Measurements from ENCODE around the gene RALGPS2. TPM values are rescaled to one million over a fixed set of nuclear protein-coding genes. Genes with fewer than 3 reads are reported as not detected.

The RALGPS2 gene
- total RNA-seq, 1 donor from 2014 or later, result 24.7 TPM

DNA sequence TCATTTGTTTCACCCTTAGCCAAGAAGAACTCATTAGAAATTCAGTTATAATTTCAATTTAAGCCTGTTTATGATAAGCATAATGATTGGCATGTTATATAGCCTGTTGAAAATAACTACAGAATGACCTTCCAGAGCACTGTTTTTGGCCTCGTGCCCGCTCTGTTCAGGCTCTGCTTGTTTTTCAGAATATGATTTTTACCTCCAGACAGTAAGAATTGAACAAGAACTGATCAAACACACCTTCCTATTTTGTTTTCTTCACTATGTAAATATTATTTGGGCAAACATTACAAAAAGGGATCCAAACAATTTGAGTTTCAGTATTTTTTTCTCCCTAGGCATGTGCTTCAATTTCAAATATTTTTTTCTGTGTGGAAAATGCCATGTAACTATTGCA is 193.9 kb downstream of the RALGPS2 start:
- DNase-seq (ENCODE audit: low read depth, low spot score), result no peak

DNA sequence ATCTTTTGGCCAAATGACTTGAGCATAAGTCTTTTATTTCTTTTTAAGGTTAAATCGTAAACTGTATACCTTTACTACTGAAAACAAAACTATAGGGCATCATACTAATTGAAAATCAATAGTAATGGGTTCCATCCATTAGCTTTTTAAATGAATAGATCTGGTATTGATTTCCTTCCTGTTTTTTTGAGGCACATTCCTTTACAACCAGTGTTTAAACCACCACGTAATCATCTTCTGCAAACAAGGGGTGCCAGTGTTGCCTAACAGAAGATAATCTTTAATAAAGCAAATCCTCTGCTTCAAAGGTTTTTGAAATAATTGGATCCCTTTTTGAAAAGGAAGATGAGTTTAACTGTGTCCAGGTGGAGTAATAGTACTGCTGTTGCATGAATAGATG is 194.5 kb downstream of the RALGPS2 start:
- DNase-seq (ENCODE audit: low read depth, low spot score), result no peak

DNA sequence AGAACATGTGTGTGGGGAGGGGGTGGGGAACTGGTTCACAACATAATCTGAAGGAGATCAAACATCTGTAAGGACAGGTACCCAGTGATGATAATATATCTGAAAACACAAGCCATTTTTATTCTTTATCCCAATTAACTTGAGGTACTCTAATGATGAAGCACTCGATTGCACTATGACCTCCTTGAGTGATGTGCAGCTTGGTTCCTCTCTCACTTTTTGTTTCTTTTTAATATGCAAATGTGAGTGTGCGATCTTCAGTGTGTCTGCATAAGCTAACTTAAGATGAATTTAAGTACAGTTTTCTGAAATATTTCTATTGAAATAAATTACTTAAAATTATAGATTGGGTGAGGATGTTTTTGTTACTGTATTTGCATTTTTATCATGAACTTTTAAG is 196.5 kb downstream of the RALGPS2 start:
- DNase-seq (ENCODE audit: low read depth, low spot score), result no peak

DNA sequence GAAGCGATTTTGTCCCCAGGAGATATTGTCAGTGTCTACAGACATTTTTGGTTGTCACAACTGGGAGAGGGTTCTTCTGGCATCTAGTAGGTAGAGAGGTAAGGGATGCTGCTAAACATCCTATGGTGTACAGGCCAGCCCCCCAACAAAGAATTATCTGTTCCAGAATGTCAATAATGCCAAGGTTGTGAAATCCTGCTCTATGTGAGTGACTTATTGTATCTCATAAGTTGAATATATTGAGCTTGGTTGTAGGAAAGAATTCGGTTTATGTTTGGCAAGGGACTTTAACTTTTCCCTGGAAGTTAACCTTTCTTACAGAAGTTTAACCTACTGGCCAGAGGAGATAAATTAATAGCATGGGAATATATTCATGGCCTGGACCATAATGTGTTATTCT is 198.5 kb downstream of the RALGPS2 start:
- DNase-seq (ENCODE audit: low read depth, low spot score), result no peak

DNA sequence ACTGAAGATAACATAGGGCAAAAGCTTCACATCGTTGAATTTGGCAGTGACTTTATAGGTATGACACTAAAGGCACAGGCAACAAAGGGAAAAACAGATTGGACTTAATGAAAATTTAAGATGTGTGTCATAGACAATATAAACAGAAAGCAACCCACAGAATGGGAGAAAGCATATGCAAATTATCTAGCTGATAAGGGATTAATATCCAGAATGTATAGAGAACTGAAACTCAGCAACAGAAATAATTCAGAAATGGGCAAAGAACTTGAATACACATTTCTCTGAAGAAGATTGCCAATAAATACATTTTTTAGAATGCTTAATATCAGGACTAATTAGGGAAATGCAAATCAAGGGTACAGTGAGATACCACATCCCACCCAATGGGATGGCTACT is 201.0 kb downstream of the RALGPS2 start:
- no peak for DNase-seq (ENCODE audit: low read depth, low spot score)

DNA sequence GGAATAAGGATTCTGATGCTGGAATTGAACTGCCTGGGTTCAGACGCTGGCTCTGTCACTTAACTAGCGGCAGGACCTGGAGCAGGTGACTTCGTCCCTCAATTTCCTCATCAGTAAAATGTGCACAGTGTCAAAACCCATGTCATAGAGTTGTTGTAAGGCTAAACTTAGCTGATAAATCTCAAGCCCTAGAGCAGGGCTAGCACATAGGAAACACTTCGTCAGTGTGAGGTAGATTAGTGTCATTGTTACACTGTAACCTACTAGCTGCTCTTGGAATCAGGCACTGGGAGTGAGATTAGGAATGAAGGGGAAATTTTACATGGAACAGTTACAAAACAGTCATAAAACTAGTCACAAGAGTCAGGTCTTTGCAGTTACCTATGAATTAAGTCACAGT is 202.0 kb downstream of the RALGPS2 start:
- no peak for DNase-seq (ENCODE audit: low read depth, low spot score)

DNA sequence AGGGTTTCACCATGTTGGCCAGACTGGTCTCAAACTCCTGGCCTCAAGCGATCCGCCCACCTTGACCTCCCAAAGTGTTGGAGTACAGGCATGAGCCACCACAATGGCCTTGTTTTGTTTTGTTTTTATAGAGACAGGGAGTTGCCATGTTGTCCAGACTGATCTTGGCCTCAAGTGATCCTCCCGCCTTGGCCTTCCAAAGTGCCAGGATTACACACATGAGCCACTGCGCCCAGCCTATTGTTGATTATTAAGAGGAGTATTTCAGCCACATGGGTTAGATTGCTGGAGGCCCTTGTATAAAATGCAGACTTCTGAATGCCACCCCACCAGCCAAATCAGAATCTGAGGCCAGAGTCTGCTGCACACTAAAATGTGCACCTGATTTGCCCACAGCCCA is 203.0 kb downstream of the RALGPS2 start:
- no peak for DNase-seq (ENCODE audit: low read depth, low spot score)

DNA sequence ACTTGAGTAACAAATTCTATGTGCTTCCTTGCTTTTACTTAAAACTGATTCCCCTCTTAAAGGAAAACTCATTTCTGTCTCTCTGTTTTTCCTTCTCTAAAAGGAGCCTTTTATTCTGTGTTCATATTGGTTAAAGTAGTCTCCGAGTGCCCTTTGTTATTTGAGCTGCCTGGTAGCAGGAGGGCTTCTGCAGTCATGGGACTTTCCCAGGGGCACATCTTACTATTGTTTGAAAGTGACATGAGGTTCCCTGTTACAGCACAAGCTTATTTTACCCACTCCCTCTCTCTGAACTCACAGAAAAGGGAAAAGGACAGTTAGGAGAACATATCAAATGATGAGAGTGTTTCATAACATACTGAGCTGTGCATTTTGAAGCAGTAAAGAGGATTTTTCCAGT is 203.9 kb downstream of the RALGPS2 start:
- DNase-seq (ENCODE audit: low read depth, low spot score), result peak; percentile 7

DNA sequence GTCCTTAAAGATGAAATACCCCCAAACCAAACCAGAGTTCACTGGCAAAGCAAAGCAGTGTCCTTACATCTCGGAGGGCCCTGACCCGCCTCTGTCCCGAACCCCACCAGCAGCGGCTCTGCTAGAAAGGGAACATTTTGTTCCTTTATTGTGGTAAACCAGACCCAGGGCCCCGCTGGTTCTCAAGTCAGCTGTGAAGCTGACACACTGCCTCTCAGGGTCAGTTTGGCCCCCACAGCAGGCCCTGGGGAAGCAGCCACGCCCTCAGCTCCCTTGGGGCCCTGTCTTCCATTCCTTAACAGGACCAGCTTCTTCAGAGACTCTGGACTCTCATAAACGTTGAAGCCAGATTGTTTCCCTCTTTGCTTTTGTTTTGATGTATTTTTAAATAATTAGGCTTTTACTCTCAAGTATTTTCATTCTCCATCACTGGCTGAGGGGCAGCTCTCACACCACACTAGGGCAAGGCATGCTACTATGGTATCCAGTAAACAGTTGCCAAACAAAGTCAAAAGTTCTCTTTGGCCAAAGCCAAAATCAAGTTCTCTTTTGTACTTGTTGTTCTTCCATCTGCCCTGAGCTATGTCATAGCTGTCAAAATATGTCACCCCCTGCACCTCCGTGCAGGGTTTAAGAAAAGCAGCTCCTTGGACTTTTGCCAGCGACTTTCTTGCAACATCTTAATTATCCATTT is 207.0 kb downstream of the RALGPS2 start:
- DNase-seq (ENCODE audit: low read depth, low spot score), result no peak

DNA sequence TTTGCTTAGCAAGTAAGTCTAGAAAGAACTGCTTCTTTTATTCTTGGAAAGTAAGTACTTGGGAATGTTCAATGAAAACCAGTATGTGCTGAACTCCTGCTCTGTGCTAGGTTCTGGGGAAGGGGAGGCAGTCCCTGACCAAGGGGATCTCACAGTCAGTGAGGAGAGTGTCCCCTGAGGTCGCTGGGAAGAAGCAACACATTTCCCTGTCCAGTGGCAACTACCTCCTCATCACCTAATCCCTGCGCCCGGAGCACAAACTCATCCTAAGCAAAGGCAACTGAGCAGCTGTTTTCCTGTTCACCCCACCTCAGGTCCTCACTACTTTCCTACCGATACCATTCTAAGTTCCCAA is 207.5 kb downstream of the RALGPS2 start:
- no peak for DNase-seq (ENCODE audit: low read depth, low spot score)

DNA sequence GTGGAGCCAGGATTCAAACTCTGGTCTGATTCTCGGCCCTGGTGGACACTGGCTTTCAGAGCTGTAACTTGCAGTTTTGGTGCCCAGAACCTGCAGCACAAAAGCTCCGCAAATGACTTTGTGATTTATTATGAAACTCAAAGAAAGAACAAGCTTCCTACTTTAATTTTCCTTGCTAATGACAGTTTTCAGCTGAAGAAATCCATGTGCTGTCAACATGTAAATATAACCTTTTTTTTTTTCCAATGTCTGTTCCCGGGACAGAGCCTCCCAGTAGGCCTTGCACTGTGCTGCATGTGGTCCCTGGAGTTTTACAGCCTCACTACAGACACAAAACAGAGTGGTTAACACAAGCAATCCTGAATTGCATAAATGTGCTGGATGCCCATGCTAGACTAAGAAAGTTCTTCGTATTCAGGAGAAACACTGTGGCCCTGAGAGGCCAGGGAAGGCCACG is 208.1 kb downstream of the RALGPS2 start:
- no peak for DNase-seq (ENCODE audit: low read depth, low spot score)

DNA sequence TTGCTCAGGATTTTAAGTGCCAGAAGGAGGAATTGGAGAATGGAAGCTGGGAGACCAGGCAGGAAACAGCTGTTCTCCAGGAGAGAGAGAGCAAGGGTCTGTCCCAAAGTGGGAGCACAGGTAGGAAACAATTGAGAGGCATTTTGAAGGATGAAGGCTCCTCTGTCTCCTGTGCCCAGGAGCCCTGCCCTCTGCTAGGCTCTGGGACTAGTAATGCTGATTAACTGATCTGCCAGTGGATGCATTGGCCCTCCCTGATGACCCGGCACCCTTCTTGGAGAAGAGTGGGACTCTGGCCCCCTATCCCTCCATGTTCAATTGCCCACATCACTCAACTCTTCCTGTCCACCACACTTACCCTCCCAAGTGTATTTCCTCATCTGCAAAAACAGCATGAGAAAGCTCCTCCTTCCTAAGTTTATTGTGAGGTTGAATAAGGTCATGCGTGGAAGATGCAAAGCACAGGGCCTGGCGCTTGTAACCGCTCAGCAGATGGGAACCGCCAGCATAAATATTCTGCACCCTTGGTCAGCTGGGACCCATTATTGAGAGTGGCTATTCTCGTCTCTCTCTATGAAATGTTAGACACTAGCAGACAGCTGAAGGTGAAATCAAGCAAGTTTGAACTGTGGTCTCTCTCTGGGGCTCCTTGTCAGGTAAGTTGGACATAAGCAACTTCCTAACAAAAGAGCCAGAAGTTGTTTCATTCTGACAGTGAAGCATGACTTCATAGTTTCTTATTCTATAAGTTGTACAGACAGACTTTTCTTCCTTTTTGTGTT is 208.9 kb downstream of the RALGPS2 start:
- DNase-seq (ENCODE audit: low read depth, low spot score), result no peak

DNA sequence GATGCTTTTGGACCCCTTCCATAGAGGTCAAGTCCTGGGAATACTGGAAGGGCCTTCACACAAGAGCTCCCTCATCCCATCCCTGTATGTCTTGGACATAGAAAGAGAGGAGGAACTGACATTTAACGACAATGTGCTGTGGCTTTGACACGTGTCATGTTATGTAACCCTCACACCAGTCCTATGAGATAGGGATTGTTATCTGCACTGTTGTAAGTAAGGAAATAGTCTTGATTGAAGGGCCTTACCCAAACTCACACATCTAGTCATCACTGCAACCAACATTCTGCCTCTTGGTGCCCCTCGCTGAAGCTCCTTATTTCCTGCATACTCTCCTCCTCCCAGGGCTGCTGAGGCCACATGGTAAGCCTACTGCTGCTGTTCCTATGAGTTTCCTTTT is 209.5 kb downstream of the RALGPS2 start:
- DNase-seq (ENCODE audit: low read depth, low spot score), result no peak

DNA sequence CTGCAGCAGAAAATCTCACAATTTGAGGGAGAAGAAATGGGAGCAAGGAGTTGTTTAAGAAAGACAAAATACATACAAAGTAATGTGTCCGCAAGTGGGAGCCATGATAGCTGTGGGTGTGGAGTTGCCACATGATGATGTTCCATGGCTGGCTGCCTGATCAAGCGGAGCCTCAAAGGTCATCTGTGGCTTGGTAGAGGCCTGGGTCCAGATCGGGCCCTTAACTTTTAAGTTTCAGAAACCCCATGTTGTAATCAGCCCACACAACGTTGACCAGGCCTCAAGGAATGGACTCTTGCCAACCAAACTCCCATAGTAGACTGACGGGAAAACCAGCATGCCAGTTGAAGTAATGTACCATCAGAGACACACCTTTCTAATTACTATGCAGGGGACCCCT is 210.6 kb downstream of the RALGPS2 start:
- no peak for DNase-seq (ENCODE audit: low read depth, low spot score)

DNA sequence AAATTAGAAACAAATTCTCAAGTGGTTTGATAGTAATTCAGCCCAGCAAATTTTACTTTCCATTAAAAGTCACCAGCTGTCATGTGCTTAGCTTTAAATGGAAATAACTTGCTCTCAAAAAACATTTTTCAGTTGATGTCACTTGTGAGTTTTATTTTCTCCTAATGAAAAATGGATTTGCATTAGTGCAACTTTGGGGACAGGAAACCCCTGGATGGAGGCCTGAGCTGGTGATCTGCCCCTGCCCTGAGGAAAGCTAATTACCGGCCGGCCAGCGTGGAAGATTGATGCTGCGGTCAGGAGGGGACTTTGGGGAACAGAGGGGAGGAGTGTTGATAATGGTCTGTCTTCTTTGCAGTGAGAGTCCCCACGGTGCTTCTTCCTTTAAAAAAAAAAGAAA is 212.7 kb downstream of the RALGPS2 start:
- DNase-seq (ENCODE audit: low read depth, low spot score), result no peak

DNA sequence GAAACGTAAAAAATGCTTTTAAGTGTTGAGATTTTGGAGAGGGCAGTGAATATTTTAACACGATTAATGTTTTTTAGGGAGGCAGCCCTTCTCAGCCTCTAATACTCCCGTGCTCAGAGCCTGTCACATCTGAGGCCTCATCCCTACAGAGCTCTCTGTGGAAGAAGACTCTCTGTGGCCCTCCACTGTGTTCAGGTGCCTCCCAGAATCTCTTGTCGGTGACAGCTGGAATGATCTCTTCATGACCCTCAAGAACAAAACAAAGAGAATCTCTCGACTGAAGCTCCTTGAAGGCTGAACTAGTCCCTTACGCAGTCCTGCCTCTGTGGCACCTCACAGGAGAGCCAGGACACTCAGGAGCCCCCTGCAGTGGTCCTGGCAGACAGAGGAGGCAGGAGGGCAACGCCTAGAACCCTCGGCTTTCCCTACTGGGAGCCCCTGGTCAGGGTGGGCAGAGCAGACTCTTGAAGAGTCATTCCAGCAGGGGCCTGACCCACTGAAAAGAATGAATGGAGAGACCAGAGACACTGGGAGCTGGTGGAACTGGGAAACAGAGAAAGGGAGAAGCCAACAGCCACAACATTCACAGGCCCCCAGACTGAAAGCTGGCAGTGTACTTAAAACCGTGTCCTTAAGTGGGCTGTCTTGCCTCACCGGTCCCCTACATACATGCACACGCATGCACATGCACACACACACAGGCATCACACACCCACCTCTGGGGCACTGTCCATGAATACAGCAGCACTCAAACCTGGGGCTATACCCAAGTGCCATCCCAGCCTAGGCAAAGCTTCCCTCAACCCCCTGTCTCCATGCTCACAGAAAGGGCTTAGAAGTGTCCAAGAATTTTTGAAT is 213.3 kb downstream of the RALGPS2 start:
- no peak for DNase-seq (ENCODE audit: low read depth, low spot score)

DNA sequence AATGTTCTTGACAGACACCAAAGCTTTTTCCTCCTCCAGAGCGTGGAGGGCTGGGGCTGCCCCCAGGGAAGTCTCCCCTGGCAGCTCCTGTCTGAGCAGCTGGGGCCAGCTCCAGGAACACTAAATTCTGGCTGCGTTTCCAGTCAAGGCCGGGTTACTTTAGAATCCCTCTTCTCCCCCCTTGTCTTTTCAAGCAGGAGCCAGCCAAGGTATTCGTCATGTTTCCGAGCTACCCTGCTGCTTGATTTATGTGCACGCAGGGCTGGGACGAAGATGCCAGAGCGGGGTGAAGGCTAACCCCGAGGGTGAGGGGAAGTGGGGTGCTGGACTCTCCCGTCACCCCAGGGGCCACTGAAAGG is 213.9 kb downstream of the RALGPS2 start:
- DNase-seq (ENCODE audit: low read depth, low spot score), result no peak

DNA sequence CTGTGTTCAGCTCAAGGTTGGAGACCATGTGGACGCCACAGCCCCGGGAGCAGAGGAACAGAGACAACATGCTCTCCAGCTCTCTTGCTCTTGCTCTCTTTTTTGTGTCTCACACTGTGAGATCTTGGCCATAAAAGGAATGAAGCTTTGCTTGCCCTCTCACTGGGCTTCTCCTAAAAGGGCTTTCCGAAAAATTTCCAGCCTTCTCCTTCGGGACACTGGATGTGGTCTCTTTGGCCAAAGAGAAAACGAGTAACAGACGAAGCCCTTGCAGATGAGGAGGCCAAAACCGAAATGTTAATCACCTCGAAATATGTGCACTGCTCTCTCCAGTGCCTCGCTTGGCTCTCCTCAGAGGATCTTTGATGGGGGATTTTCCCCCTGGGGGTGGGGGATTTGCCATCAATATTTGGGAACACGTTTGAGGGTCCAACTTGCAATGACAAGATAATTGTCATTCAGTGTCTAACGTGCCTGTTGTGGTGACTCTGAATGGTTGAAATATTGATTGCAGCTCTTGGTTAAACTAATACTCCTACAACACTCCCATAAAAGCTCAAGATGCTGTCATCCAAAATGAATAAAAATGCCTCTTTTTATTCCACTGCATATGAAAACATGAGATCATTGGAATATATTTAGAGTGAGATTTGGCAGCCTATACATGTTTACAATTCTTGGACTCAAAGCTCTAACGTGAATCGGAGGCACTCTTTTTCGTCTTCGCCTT is 214.5 kb downstream of the RALGPS2 start:
- no peak for DNase-seq (ENCODE audit: low read depth, low spot score)

DNA sequence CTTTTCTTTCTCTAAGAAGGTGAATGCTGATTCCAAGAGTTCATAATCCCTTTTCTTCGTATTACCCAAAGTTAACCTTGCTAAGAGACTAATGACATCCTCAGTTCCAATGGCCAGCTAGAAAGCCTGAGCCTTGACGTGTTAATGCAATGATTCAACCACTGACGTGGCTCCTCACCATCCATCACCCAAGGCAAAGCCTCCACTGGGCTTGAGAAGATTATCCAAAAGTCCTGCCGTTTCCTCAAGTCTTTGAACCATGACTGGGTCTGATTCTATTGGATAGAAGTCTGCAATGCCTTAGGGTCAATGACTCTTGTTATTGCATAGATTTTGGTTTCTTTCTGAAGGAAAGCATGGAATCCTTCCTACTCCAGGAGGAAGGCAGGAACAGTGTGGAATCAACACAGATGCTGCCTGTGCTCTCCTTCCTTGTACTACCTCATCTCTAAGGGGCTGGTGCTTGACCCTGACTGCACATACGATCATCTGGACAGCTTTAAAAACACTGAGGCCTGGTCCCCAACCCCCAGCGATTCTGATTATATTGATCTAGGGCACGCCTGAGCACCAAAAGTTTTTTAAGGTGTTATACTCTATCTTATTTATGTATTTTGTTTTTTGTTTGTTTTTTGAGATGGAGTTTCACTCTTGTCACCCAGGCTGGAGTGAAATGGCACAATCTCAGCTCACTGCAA is 215.2 kb downstream of the RALGPS2 start:
- no peak for DNase-seq (ENCODE audit: low read depth, low spot score)

DNA sequence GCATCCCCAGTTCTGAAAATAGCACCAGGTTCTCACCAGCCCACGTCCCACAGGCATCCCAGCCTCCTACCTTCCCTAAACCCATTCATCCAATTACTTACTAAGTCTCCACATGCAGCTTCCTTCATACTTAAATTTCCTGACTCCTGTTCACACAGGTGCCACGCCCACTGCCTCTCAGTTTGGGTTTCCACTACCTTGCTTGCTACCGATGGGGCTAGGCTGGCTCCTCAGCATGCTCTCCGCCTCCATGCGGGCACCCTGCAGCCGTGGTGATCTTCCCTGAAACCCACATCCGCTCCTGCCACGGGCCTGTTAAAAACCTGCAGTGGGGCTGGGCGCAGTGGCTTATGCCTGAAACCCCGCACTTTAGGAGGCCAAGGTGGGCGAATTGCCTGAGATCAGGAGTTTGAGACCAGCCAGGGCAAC is 216.2 kb downstream of the RALGPS2 start:
- no peak for DNase-seq (ENCODE audit: low read depth, low spot score)

DNA sequence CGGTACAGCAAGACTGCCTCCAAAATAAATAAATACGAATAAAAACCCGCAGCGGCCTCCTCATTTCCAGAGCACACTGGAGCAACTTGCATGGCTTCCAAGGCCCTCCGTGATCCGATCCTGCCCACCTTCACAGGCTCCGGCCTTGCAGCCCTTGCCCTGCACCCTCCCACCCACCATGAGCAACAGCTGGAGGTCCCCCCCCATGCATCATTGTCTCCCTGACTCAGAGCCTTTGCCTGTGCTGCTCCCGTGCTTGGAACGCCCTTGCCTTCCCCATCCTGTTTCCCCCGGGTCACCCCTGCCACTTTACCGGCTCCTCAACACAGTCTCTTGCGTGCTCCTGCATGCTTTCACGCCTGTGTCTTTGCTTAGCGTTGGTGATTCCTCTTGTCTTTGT is 216.8 kb downstream of the RALGPS2 start:
- no peak for DNase-seq (ENCODE audit: low read depth, low spot score)

Measured in pulmonary artery endothelial cell (primary cell).